H9 (cell line): Measurements from ENCODE around the gene ROBO1. TPM values are rescaled to one million over a fixed set of nuclear protein-coding genes. Genes with fewer than 3 reads are reported as not detected.
A peak's percentile ranks its signal among the peaks of the same experiment; 100 is the strongest.

Source experiments
- DNase-seq: peaks from one replicate; pipeline ENCODE4 v3.0.0-alpha.2; 2017
- H2AFZ ChIP-seq: one replicate; pipeline ENCODE4 v1.6.1; 2013; ENCODE audit warnings: mild to moderate bottlenecking, low read length, control low read depth, moderate library complexity
- H2AK5ac ChIP-seq: 2 replicates; pipeline ENCODE4 v1.6.1; 2013; ENCODE audit warnings: low read length, control low read depth, mixed read lengths; ENCODE audit not compliant: insufficient read length
- H2BK120ac ChIP-seq: one replicate; pipeline ENCODE4 v1.6.1; 2013; ENCODE audit warnings: low read depth, mild to moderate bottlenecking, low read length, control low read depth, inconsistent platforms; ENCODE audit not compliant: poor library complexity, severe bottlenecking
- H2BK12ac ChIP-seq: 2 replicates; pipeline ENCODE4 v1.6.1; 2013; ENCODE audit warnings: low read length, control low read depth, mixed read lengths, low read depth; ENCODE audit not compliant: insufficient read length
- H2BK15ac ChIP-seq: 2 replicates; pipeline ENCODE4 v1.6.1; 2013; ENCODE audit warnings: low read depth, low read length, control low read depth
- H2BK20ac ChIP-seq: one replicate; pipeline ENCODE4 v1.6.1; 2013; ENCODE audit warnings: low read depth, mild to moderate bottlenecking, low read length, control low read depth, inconsistent platforms; ENCODE audit not compliant: poor library complexity, severe bottlenecking
- H2BK5ac ChIP-seq: 2 replicates; pipeline ENCODE4 v1.6.1; 2013; ENCODE audit warnings: low read length, control low read depth, mixed read lengths; ENCODE audit not compliant: insufficient read length
- H3K14ac ChIP-seq: 2 replicates; pipeline ENCODE4 v1.6.1; 2013; ENCODE audit warnings: low read length, control low read depth; ENCODE audit not compliant: insufficient read depth
- H3K18ac ChIP-seq: 2 replicates; pipeline ENCODE4 v1.6.1; 2013; ENCODE audit warnings: low read depth, mild to moderate bottlenecking, mixed read lengths, low read length, control low read depth; ENCODE audit not compliant: insufficient read length
- H3K23ac ChIP-seq: 2 replicates; pipeline ENCODE4 v1.6.1; 2013; ENCODE audit warnings: low read length, control low read depth, mixed read lengths, low read depth; ENCODE audit not compliant: insufficient read length
- H3K23me2 ChIP-seq: 2 replicates; pipeline ENCODE4 v1.6.1; 2013; ENCODE audit warnings: low read depth, mild to moderate bottlenecking, mixed read lengths, low read length, control low read depth; ENCODE audit not compliant: insufficient read length, poor library complexity, severe bottlenecking
- H3K27ac ChIP-seq: 2 replicates; pipeline ENCODE4 v1.5.1; 2013; ENCODE audit warnings: low read length, control low read depth, mixed read lengths, low read depth; ENCODE audit not compliant: insufficient read length
- H3K27me3 ChIP-seq: 2 replicates; pipeline ENCODE4 v1.6.1; 2013; ENCODE audit warnings: low read length, control low read depth, inconsistent platforms; ENCODE audit not compliant: insufficient read depth
- H3K4ac ChIP-seq: 2 replicates; pipeline ENCODE4 v1.6.1; 2013; ENCODE audit warnings: low read depth, mild to moderate bottlenecking, control low read depth, inconsistent platforms, low read length, moderate library complexity
- H3K4me1 ChIP-seq: 2 replicates; pipeline ENCODE4 v1.6.1; 2013; ENCODE audit warnings: low read length, control low read depth, inconsistent platforms; ENCODE audit not compliant: insufficient read depth
- H3K4me2 ChIP-seq: 2 replicates; pipeline ENCODE4 v1.6.1; 2013; ENCODE audit warnings: low read length, control low read depth, mixed read lengths; ENCODE audit not compliant: insufficient read length, insufficient read depth
- H3K56ac ChIP-seq: 2 replicates; pipeline ENCODE4 v1.6.1; 2013; ENCODE audit warnings: low read depth, mild to moderate bottlenecking, mixed read lengths, low read length, control low read depth; ENCODE audit not compliant: insufficient read length
- H3K79me1 ChIP-seq: 2 replicates; pipeline ENCODE4 v1.6.1; 2013; ENCODE audit warnings: low read depth, mild to moderate bottlenecking, moderate library complexity, low read length, control low read depth, inconsistent platforms; ENCODE audit not compliant: insufficient read depth, poor library complexity, severe bottlenecking
- H3K79me2 ChIP-seq: 2 replicates; pipeline ENCODE4 v1.6.1; 2013; ENCODE audit warnings: low read length, control low read depth, inconsistent platforms; ENCODE audit not compliant: insufficient read depth
- H3K9ac ChIP-seq: 2 replicates; pipeline ENCODE4 v1.6.1; 2013; ENCODE audit warnings: low read length, control low read depth, mixed read lengths; ENCODE audit not compliant: insufficient read length; ENCODE audit errors: extremely low read depth
- H3K9me3 ChIP-seq: one replicate; pipeline ENCODE4 v1.6.1; 2013; ENCODE audit warnings: low read depth, low read length, inconsistent platforms; ENCODE audit not compliant: control insufficient read depth
- H3T11ph ChIP-seq: one replicate; pipeline ENCODE4 v1.6.1; 2013; ENCODE audit warnings: mild to moderate bottlenecking, low read length, control low read depth, inconsistent platforms
- H4K20me1 ChIP-seq: one replicate; pipeline ENCODE4 v1.6.1; 2013; ENCODE audit not compliant: control insufficient read depth, insufficient read length, insufficient read depth
- H4K5ac ChIP-seq: 2 replicates; pipeline ENCODE4 v1.6.1; 2013; ENCODE audit warnings: low read depth, mild to moderate bottlenecking, mixed read lengths, low read length, control low read depth; ENCODE audit not compliant: insufficient read length
- H4K8ac ChIP-seq: replicated peaks from 2 replicates; pipeline ENCODE4 v1.6.1; 2013; ENCODE audit warnings: low read length, control low read depth, mixed read lengths, low read depth; ENCODE audit not compliant: insufficient read length
- H4K91ac ChIP-seq: 2 replicates; pipeline ENCODE4 v1.6.1; 2013; ENCODE audit warnings: low read depth, mild to moderate bottlenecking, moderate library complexity, mixed read lengths, low read length, control low read depth; ENCODE audit not compliant: insufficient read length
- H3K27ac Mint-ChIP-seq, 3 experiments: 2 replicates in 2 of 3; 3 replicates in 1 of 3; pipeline ENCODE4 v1.8.0; 2020 to 2021; ENCODE audit warnings: mixed read lengths in 3 of 3, mild to moderate bottlenecking in 1 of 3, moderate library complexity in 1 of 3
- H3K27me3 Mint-ChIP-seq: 2 replicates; pipeline ENCODE4 v1.8.0; 2021; ENCODE audit warnings: low read depth, mild to moderate bottlenecking, moderate library complexity, mixed read lengths
- H3K36me3 Mint-ChIP-seq, 3 experiments: 2 replicates in 2 of 3; 3 replicates in 1 of 3; pipeline ENCODE4 v1.8.0; 2020 to 2021; ENCODE audit warnings: low read depth in 3 of 3, mixed read lengths in 3 of 3; ENCODE audit not compliant: insufficient read depth in 1 of 3
- H3K4me1 Mint-ChIP-seq, 2 experiments: 2 replicates each; pipeline ENCODE4 v1.8.0; 2020; ENCODE audit warnings: mixed read lengths in 2 of 2
- H3K4me3 Mint-ChIP-seq, 2 experiments: 2 replicates in 1 of 2; 3 replicates in 1 of 2; pipeline ENCODE4 v1.8.0; 2020 to 2021; ENCODE audit warnings: mild to moderate bottlenecking in 2 of 2, mixed read lengths in 2 of 2, moderate library complexity in 1 of 2
- H3K9me3 Mint-ChIP-seq, 2 experiments: 2 replicates in 1 of 2; 3 replicates in 1 of 2; pipeline ENCODE4 v1.8.0; 2020; ENCODE audit warnings: mild to moderate bottlenecking in 2 of 2, mixed read lengths in 2 of 2, moderate library complexity in 1 of 2
- WGBS: extraction: QIAGEN DNeasy Blood & Tissue Kit; methylation state at CpG from one replicate; pipeline ENCODE4 v1.1.7; 2013; ENCODE audit warnings: missing lambda C conversion rate, low lambda C conversion rate, mixed read lengths; ENCODE audit not compliant: insufficient read length; ENCODE audit errors: extremely low coverage; 5-methylcytosine and 5-hydroxymethylcytosine counted together
- total RNA-seq: library from RNA; stranded (reverse); gene quantifications from 2 replicates; pipeline ENCODE4 v1.2.1, GENCODE V29; 2021
- TF ChIP-seq, protein P1 (sequence below): fragments of 200-600 bp; sonication (generic); conservative IDR thresholded peaks from 3 replicates; pipeline ENCODE4 v1.8.0; 2021; ENCODE audit warnings: antibody characterized with exemption, mild to moderate bottlenecking

ROBO1 gene
- total RNA-seq, 1 experiment from 2014 or later = 62.7 TPM

DNA sequence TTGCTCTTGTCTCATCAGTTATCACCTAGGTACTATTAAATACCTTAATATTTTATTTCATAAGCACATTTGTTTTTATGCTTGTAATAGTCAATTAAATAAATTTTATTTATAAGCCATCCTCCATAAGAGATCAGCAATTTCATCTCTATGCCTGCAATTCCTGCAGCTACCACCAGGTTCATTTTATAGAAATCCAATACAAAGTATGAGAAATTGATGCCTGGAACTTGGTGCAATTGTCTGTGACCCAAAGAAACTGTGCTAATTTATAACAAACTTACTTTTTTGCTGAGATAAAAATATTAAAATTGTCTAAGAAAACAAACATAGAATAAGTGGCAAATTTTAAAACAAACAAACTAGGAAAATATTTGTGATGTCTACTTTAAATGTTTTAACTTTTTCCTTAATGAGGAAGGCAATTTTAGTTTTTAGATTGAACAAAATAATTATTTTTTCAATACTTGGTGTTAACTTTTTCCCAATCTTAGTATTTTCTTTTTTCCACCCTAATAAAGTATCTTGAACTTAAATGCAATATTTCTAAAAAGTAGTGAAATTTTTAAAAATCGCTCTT is 1026.6 kb downstream of the ROBO1 start:
- H4K5ac ChIP-seq = no peak overlapping the region
- H3K14ac ChIP-seq = no peak overlapping the region
- no peak overlapping the region for H3K27ac Mint-ChIP-seq
- H3K4me1 Mint-ChIP-seq = peaks cover 7 to 8% of the 10 kb centered on the region in 2 experiments
- no peak overlapping the region for H3K18ac ChIP-seq
- DNase-seq = no peak
- H2BK20ac ChIP-seq = no peak overlapping the region
- H3K36me3 Mint-ChIP-seq = peaks cover 0 to 2% (median 0%) of the 10 kb centered on the region in 3 experiments; a peak in 2 of 7 replicates
- no peak overlapping the region for H3K27ac ChIP-seq
- H3K23ac ChIP-seq = no peak overlapping the region
- no peaks in the 10 kb centered on the region for H3K9me3 ChIP-seq
- H4K91ac ChIP-seq = no peak overlapping the region
- H3K56ac ChIP-seq = no peak overlapping the region
- no peaks in the 10 kb centered on the region for H3K27me3 ChIP-seq
- no peaks in the 10 kb centered on the region for H3K79me1 ChIP-seq
- H3K79me2 ChIP-seq = peaks cover 3% of the 10 kb centered on the region; the same call in 1 of the 2 replicates
- WGBS = no CpG with 5 or more reads among the region's 1 CpG
- TF ChIP-seq, protein P1, sequence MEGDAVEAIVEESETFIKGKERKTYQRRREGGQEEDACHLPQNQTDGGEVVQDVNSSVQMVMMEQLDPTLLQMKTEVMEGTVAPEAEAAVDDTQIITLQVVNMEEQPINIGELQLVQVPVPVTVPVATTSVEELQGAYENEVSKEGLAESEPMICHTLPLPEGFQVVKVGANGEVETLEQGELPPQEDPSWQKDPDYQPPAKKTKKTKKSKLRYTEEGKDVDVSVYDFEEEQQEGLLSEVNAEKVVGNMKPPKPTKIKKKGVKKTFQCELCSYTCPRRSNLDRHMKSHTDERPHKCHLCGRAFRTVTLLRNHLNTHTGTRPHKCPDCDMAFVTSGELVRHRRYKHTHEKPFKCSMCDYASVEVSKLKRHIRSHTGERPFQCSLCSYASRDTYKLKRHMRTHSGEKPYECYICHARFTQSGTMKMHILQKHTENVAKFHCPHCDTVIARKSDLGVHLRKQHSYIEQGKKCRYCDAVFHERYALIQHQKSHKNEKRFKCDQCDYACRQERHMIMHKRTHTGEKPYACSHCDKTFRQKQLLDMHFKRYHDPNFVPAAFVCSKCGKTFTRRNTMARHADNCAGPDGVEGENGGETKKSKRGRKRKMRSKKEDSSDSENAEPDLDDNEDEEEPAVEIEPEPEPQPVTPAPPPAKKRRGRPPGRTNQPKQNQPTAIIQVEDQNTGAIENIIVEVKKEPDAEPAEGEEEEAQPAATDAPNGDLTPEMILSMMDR = peak; percentile 78
- H3K4me2 ChIP-seq = no peak overlapping the region
- no peak overlapping the region for H3K4ac ChIP-seq
- H2BK120ac ChIP-seq = no peak overlapping the region
- no peaks in the 10 kb centered on the region for H3K23me2 ChIP-seq
- H2BK5ac ChIP-seq = no peak overlapping the region
- H3T11ph ChIP-seq = no peak overlapping the region
- peaks cover 2% of the 10 kb centered on the region; the same call in 1 of the 2 replicates for H3K4me1 ChIP-seq
- no peak overlapping the region for H2BK12ac ChIP-seq
- H4K20me1 ChIP-seq = no peaks in the 10 kb centered on the region
- H2AFZ ChIP-seq = no peak overlapping the region
- no peak overlapping the region for H3K9ac ChIP-seq
- H4K8ac ChIP-seq = no peak overlapping the region
- no peak overlapping the region for H2BK15ac ChIP-seq
- no peak overlapping the region for H3K4me3 Mint-ChIP-seq
- no peak overlapping the region for H2AK5ac ChIP-seq
- no peaks in the 10 kb centered on the region for H3K9me3 Mint-ChIP-seq
- H3K27me3 Mint-ChIP-seq = no peaks in the 10 kb centered on the region
